ENCODE results near the gene NOS3.

The NOS3 gene

DNA sequence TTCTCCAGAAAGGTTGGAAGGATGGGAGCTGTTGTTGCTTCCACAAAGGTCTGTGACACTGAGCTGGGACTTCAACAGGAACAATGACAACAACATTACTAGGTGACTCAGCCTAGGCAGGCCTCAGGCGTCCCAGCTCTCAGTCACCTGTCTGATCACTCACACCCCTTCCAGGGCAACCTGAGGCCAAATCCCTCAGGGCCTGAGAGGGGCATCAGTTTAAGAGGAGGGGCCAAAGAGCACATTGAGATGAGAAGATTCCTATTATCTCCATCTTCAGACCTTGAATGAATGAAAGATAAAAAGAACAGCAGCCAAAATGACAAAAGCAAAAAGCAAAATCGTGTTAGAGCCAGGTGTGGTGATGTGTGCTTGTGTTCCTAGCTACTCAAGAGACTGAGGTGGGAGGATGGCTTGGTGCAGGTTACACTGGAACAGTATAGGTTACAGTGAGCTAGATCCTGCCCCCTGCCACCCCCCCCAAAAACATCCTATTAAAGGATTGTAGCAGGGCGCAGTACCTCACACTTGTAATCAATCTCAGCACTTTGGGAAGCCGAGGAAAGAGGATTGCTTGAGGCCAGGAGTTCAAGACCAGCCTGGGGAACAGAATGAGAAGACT is 33.7 kb downstream of the NOS3 start, which contains the start of gene ATG9B:
ATG9B (minus strand) TSS at position 60 of the 622 bp plus-strand sequence. CDS start 71 bp downstream, outside the sequence.
- H3K4me3 ChIP-seq (ENCODE audit: low read depth, low read length): no peak within 1 kb of the TSS
- ChIA-PET CTCF (interaction anchor here (0.7 to 5.6 kb wide), 3 partner anchors 13 to 61 kb away, joined by 3 to 22 read pairs (median 3); no protein-coding TSS in a partner anchor), POLR2A (interaction anchor here (0.6 kb wide), 1 partner anchor 22 kb away, joined by 3 read pairs; no protein-coding TSS in a partner anchor)
- H3K4me1 ChIP-seq (ENCODE audit: control insufficient read depth, insufficient read depth, low read length): no peaks in the 10 kb centered on the region
- H3K27ac ChIP-seq (ENCODE audit: extremely low read depth, low read depth, low read length): no peak within 1 kb of the TSS
- TF ChIP-seq ZFP41 (tag by site-specific recombination; IDR thresholded peaks at IDR 0.05; ENCODE audit: borderline replicate concordance) (no peak), SCRT2 (tag by site-specific recombination; IDR thresholded peaks at IDR 0.05) (peak; percentile 60; the same call in 1 of the 2 replicates)
- no peaks in the 10 kb centered on the region for H3K36me3 ChIP-seq (ENCODE audit: control insufficient read depth in 2 of 2, insufficient read depth in 1 of 2, low read length in 2 of 2)
- H3K9me3 ChIP-seq (ENCODE audit: control insufficient read depth, insufficient read depth, low read depth, low read length): no peaks in the 10 kb centered on the region

GRCh38 chr7:151025924-151026671 is 35.3 kb downstream of the NOS3 start:
- no peaks in the 10 kb centered on the region for H3K9me3 ChIP-seq (ENCODE audit: control insufficient read depth, insufficient read depth, low read depth, low read length)
- CTCF ChIA-PET: interaction anchor here (0.7 to 5.6 kb wide), 5 partner anchors 8 to 85 kb away, joined by 3 to 22 read pairs (median 5); no protein-coding TSS in a partner anchor
- H3K4me1 ChIP-seq (ENCODE audit: control insufficient read depth, insufficient read depth, low read length): no peaks in the 10 kb centered on the region
- no peak for TF ChIP-seq ZSCAN4 (tag by site-specific recombination; IDR thresholded peaks at IDR 0.05)
- TF ChIP-seq ZNF341 (tag by site-specific recombination; IDR thresholded peaks at IDR 0.05; ENCODE audit: low read depth): no peak
- TF ChIP-seq, protein P1, sequence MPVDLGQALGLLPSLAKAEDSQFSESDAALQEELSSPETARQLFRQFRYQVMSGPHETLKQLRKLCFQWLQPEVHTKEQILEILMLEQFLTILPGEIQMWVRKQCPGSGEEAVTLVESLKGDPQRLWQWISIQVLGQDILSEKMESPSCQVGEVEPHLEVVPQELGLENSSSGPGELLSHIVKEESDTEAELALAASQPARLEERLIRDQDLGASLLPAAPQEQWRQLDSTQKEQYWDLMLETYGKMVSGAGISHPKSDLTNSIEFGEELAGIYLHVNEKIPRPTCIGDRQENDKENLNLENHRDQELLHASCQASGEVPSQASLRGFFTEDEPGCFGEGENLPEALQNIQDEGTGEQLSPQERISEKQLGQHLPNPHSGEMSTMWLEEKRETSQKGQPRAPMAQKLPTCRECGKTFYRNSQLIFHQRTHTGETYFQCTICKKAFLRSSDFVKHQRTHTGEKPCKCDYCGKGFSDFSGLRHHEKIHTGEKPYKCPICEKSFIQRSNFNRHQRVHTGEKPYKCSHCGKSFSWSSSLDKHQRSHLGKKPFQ (tag by site-specific recombination; IDR thresholded peaks at IDR 0.05): no peak
- TF ChIP-seq ZNF501 (tag by site-specific recombination; IDR thresholded peaks at IDR 0.05): no peak
- no peak for TF ChIP-seq KLF16 (tag by site-specific recombination; IDR thresholded peaks at IDR 0.05)
- no peak for TF ChIP-seq KLF9 (tag by site-specific recombination; IDR thresholded peaks at IDR 0.05; ENCODE audit: low read depth)
- no peak for TF ChIP-seq FEZF1 (tag by site-specific recombination; IDR thresholded peaks at IDR 0.05)
- no peak for TF ChIP-seq ELK4 (IDR thresholded peaks at IDR 0.05; ENCODE audit: borderline replicate concordance, low read depth, low read length)
- TF ChIP-seq TCF7L2 (IDR thresholded peaks at IDR 0.05; ENCODE audit: borderline replicate concordance, low read depth, low read length): no peak
- no peak for TF ChIP-seq PATZ1 (tag by site-specific recombination; IDR thresholded peaks at IDR 0.05)
- TF ChIP-seq ZNF677 (tag by site-specific recombination; IDR thresholded peaks at IDR 0.05): no peak
- TF ChIP-seq ZNF426 (tag by site-specific recombination; IDR thresholded peaks at IDR 0.05): no peak
- TF ChIP-seq, protein P2, sequence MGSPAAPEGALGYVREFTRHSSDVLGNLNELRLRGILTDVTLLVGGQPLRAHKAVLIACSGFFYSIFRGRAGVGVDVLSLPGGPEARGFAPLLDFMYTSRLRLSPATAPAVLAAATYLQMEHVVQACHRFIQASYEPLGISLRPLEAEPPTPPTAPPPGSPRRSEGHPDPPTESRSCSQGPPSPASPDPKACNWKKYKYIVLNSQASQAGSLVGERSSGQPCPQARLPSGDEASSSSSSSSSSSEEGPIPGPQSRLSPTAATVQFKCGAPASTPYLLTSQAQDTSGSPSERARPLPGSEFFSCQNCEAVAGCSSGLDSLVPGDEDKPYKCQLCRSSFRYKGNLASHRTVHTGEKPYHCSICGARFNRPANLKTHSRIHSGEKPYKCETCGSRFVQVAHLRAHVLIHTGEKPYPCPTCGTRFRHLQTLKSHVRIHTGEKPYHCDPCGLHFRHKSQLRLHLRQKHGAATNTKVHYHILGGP (tag by site-specific recombination; IDR thresholded peaks at IDR 0.05): no peak
- peaks cover 0 to 3% of the 10 kb centered on the region in 2 experiments; a peak in 1 of 3 replicates for H3K36me3 ChIP-seq (ENCODE audit: control insufficient read depth in 2 of 2, insufficient read depth in 1 of 2, low read length in 2 of 2)
- POLR2A ChIA-PET: interaction anchor here (1.0 kb wide), 1 partner anchor 13 kb away, joined by 3 read pairs; no protein-coding TSS in a partner anchor
- no peak overlapping the region for H3K4me3 ChIP-seq (ENCODE audit: low read depth, low read length)
- no peak overlapping the region for H3K27ac ChIP-seq (ENCODE audit: extremely low read depth, low read depth, low read length)

Measured in HEK293 (cell line).